Nephron progenitor cell (in vitro differentiated cells): Measurements from ENCODE around the gene CLASP1.

ENCODE experiments used
- DNase-seq: peaks from one replicate; pipeline ENCODE4 v3.0.0; 2021
- H3K27ac Mint-ChIP-seq: 2 replicates; pipeline ENCODE4 v1.8.0; 2021; ENCODE audit warnings: mild to moderate bottlenecking, moderate library complexity, mixed read lengths
- H3K27me3 Mint-ChIP-seq: 2 replicates; pipeline ENCODE4 v1.8.0; 2021; ENCODE audit warnings: mild to moderate bottlenecking, low read depth, mixed read lengths; ENCODE audit not compliant: poor library complexity
- H3K36me3 Mint-ChIP-seq: 2 replicates; pipeline ENCODE4 v1.8.0; 2021; ENCODE audit warnings: low read depth, mixed read lengths
- H3K4me1 Mint-ChIP-seq: 2 replicates; pipeline ENCODE4 v1.8.0; 2021; ENCODE audit warnings: mixed read lengths
- H3K4me3 Mint-ChIP-seq: 2 replicates; pipeline ENCODE4 v1.8.0; 2021; ENCODE audit warnings: mild to moderate bottlenecking, moderate library complexity, mixed read lengths
- H3K9me3 Mint-ChIP-seq: 2 replicates; pipeline ENCODE4 v1.8.0; 2021; ENCODE audit warnings: mild to moderate bottlenecking, moderate library complexity, mixed read lengths
- TF ChIP-seq, protein P1 (sequence below): fragments of 200-600 bp; sonication (generic); IDR thresholded peaks from 2 replicates; pipeline ENCODE4 v1.5.0; 2021; ENCODE audit warnings: antibody characterized with exemption

CLASP1 gene

GRCh38 chr2:121427187-121427689 lies 222.0 kb downstream of the CLASP1 start:
- Mint-ChIP-seq H3K27me3 (no peaks in the 10 kb centered on the region), H3K9me3 (no peaks in the 10 kb centered on the region), H3K36me3 (peaks cover 54% of the 10 kb centered on the region), H3K27ac (no peak overlapping the region), H3K4me1 (peaks cover 32% of the 10 kb centered on the region), H3K4me3 (no peak overlapping the region)
- TF ChIP-seq, protein P1, sequence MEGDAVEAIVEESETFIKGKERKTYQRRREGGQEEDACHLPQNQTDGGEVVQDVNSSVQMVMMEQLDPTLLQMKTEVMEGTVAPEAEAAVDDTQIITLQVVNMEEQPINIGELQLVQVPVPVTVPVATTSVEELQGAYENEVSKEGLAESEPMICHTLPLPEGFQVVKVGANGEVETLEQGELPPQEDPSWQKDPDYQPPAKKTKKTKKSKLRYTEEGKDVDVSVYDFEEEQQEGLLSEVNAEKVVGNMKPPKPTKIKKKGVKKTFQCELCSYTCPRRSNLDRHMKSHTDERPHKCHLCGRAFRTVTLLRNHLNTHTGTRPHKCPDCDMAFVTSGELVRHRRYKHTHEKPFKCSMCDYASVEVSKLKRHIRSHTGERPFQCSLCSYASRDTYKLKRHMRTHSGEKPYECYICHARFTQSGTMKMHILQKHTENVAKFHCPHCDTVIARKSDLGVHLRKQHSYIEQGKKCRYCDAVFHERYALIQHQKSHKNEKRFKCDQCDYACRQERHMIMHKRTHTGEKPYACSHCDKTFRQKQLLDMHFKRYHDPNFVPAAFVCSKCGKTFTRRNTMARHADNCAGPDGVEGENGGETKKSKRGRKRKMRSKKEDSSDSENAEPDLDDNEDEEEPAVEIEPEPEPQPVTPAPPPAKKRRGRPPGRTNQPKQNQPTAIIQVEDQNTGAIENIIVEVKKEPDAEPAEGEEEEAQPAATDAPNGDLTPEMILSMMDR, result no peak
- no peak for DNase-seq

GRCh38 chr2:121420486-121420885 lies 228.8 kb downstream of the CLASP1 start:
- no peaks in the 10 kb centered on the region for H3K9me3 Mint-ChIP-seq
- DNase-seq, result no peak
- TF ChIP-seq, protein P1, result no peak
- peaks cover 56% of the 10 kb centered on the region for H3K36me3 Mint-ChIP-seq
- H3K4me1 Mint-ChIP-seq, result no peaks in the 10 kb centered on the region
- H3K27ac Mint-ChIP-seq, result no peak overlapping the region
- no peaks in the 10 kb centered on the region for H3K27me3 Mint-ChIP-seq
- no peak overlapping the region for H3K4me3 Mint-ChIP-seq

- peaks cover 55% of the 10 kb centered on the region for H3K36me3 Mint-ChIP-seq
- no peak overlapping the region for H3K4me3 Mint-ChIP-seq
- TF ChIP-seq, protein P1, result no peak
- H3K9me3 Mint-ChIP-seq, result no peaks in the 10 kb centered on the region
- no peaks in the 10 kb centered on the region for H3K27me3 Mint-ChIP-seq
- H3K4me1 Mint-ChIP-seq, result no peaks in the 10 kb centered on the region
- peak overlapping the region; percentile 47 for H3K27ac Mint-ChIP-seq
- no peak for DNase-seq
These were observed 230.1 kb downstream of the CLASP1 start for GRCh38 chr2:121419081-121419699.

- DNase-seq, result no peak
- TF ChIP-seq, protein P1, result no peak
- no peak overlapping the region for H3K4me3 Mint-ChIP-seq
- no peaks in the 10 kb centered on the region for H3K27me3 Mint-ChIP-seq
- no peaks in the 10 kb centered on the region for H3K4me1 Mint-ChIP-seq
- H3K27ac Mint-ChIP-seq, result peak overlapping the region; percentile 40
- H3K36me3 Mint-ChIP-seq, result peaks cover 49% of the 10 kb centered on the region
- H3K9me3 Mint-ChIP-seq, result no peaks in the 10 kb centered on the region
These were observed 230.7 kb downstream of the CLASP1 start for GRCh38 chr2:121418494-121419058.

DNA sequence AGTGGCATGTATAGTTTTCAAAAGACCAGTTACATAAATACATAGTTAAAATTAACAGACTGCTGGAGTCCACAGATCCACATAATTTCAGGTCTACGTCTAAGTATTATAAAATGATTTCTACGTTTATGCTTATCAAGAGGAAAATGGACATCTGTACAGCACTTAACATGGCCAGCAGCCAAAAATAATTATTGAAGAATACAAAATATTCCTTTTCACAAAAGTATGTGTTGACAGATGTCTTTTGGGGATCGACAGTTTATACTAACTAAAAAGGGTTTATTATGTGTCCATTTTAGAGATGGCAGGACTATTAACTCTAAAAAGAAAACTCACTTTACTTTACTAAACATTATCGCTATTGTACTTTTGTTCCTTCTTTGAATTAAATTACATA lies 231.4 kb downstream of the CLASP1 start:
- Mint-ChIP-seq H3K4me3 (no peak overlapping the region), H3K36me3 (peaks cover 49% of the 10 kb centered on the region), H3K4me1 (no peaks in the 10 kb centered on the region), H3K27me3 (no peaks in the 10 kb centered on the region), H3K27ac (no peak overlapping the region), H3K9me3 (no peaks in the 10 kb centered on the region)
- TF ChIP-seq, protein P1, result no peak
- no peak for DNase-seq

DNA sequence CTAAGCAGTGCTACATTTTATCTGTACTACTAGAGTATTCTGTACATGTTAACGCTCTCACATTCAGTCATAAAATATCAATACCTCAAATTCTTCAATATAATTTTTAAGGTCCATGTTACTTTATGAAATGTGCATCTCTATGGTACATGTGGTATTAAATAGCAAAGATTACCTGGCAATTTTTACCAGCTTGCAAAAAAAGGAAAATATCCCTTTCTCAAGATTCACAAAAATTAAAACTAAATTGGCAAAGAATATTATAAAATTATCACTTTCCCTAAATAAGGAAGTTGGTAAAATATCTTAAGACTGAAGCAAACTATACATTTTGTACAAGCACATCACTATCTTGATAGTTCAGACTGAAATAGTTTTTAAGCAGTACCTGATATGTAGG lies 233.5 kb downstream of the CLASP1 start:
- peaks cover 40% of the 10 kb centered on the region for H3K36me3 Mint-ChIP-seq
- H3K4me3 Mint-ChIP-seq, result no peak overlapping the region
- no peaks in the 10 kb centered on the region for H3K27me3 Mint-ChIP-seq
- H3K9me3 Mint-ChIP-seq, result no peaks in the 10 kb centered on the region
- DNase-seq, result no peak
- no peak overlapping the region for H3K27ac Mint-ChIP-seq
- TF ChIP-seq, protein P1, result no peak
- no peaks in the 10 kb centered on the region for H3K4me1 Mint-ChIP-seq
